Fibroblast of pulmonary artery (primary cell): ENCODE data around the gene ST3GAL6.
A peak's percentile ranks its signal among the peaks of the same experiment; 100 is the strongest.

Source experiments
- DNase-seq: peaks from one replicate; pipeline ENCODE4 v3.0.0-alpha.2; 2010; ENCODE audit warnings: low read depth
- H3K4me3 ChIP-seq: replicated peaks from 2 replicates; pipeline ENCODE4 v1.5.1; 2011; ENCODE audit warnings: low read depth, mild to moderate bottlenecking, control low read depth, low read length, moderate library complexity
- CTCF ChIP-seq: IDR thresholded peaks from 2 replicates; pipeline ENCODE4 v1.5.1; 2011; ENCODE audit warnings: mild to moderate bottlenecking, control low read depth, low read length, inconsistent platforms; ENCODE audit errors: missing control alignments

ST3GAL6 gene

DNA sequence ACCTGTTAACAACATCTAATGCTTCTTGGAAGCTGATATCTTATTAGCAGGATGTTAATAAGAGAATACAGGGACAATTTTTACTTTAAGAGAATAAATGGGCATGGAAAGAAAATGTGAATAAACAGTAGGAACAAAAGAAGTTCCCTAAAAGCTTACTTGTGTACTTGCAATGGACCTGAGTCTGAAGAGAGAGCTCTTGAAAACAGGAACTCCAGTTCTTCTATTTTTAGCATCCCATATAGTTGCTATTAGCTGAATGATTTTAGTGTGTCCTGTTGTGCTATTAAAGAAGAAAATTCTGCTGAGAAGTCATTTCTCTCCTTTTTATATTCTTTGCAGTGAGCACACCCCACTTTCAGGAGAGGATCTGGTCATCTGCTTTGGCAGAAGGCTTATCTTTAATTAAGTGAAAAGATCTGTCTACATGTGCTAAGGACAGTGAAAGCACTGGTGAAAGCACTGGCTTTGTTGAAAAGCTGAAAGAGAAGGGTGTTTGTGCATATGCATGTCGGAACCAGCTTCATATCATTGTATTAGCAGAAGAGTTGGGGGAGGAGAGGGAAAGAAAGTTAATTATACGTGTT, 1.4 kb upstream of the ST3GAL6 start:
- no peak for DNase-seq
- TF ChIP-seq CTCF, result no peak
- no peak overlapping the region for H3K4me3 ChIP-seq

- no peak for TF ChIP-seq CTCF
- DNase-seq, result no peak
- no peak overlapping the region for H3K4me3 ChIP-seq
Measured at GRCh38 chr3:98763819-98764418, 779 bp downstream of the ST3GAL6 start.

DNA sequence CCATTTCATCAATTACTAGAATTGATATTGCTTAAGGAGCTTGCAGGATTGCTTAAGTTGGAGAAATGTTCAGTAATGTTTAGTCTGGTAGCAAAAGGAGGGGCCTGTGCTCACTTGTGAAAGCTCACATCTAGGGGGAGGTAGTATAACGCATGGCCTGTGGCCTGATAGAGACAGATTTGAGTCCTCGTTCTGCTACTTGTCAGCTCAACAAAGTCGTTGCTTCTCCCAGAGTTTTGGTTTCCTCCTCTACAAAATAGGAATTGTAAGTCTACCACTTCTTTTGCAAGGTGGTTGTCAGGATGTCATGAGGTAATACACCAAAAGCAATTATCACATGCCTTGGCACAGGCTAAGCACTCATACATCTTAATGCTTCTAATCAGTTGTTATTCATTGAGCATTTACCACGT, 1.3 kb downstream of the ST3GAL6 start:
- H3K4me3 ChIP-seq, result no peak overlapping the region
- no peak for TF ChIP-seq CTCF
- peak; percentile 51 for DNase-seq

DNA sequence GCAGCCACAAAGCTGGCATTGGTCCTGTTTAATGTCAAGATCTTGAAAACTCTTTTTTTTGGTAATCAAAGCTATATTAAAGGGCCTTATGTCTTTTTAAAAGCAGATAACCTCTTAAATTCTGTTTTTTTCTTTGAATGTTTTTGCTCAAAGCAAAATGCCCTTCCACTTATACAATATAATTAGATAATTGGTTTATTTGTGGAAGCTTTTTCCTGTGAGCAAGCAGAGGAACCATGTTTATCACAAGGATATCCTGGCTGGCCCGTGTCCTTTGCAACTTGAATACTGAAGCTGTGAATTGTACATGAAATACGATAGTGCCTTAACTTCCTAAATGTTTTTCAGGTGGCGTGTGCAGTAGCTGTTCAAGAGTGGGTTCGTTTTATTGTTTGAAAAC, 2.6 kb downstream of the ST3GAL6 start:
- DNase-seq, result no peak
- no peak overlapping the region for H3K4me3 ChIP-seq
- no peak for TF ChIP-seq CTCF

GRCh38 chr3:98766924-98767323, 3.8 kb downstream of the ST3GAL6 start:
- H3K4me3 ChIP-seq, result no peak overlapping the region
- no peak for DNase-seq
- TF ChIP-seq CTCF, result no peak

- no peak for DNase-seq
- no peak overlapping the region for H3K4me3 ChIP-seq
- no peak for TF ChIP-seq CTCF
Measured at GRCh38 chr3:98768961-98769360, 5.8 kb downstream of the ST3GAL6 start.

GRCh38 chr3:98769448-98769847, 6.3 kb downstream of the ST3GAL6 start:
- H3K4me3 ChIP-seq, result no peak overlapping the region
- DNase-seq, result no peak

More at GRCh38 chr3:98769448-98769847, 6.3 kb downstream of the ST3GAL6 start:
- no peak for TF ChIP-seq CTCF
